ENCODE measurements around the gene SNX25.
"Not testable (repeated sequence)": the region's sequence is repeated elsewhere in the genome, so short reads cannot be mapped to it uniquely, and the experiment has no call there.

The SNX25 gene

GRCh38 chr4:185235119-185235842 lies 25.9 kb downstream of the SNX25 start:
- Histone ChIP-seq H3K9ac (ENCODE audit: low read length) (no peak overlapping the region), H3K9me3 (ENCODE audit: control insufficient read depth, insufficient read depth, low read depth, low read length) (peaks cover 11% of the 10 kb centered on the region), H3K27ac (ENCODE audit: low read depth, low read length) (no peak overlapping the region), H3K27me3 (ENCODE audit: control insufficient read depth, insufficient read depth, low read length) (no peaks in the 10 kb centered on the region), H3K4me3 (ENCODE audit: low read depth, low read length) (no peak overlapping the region), H3K36me3 (ENCODE audit: control insufficient read depth, insufficient read depth, low read length) (peaks cover 3% of the 10 kb centered on the region; the same call in 1 of the 2 replicates), H3K4me1 (ENCODE audit: control insufficient read depth, insufficient read depth, low read length) (peaks cover 4% of the 10 kb centered on the region; the same call in 1 of the 2 replicates)

- peaks cover 4% of the 10 kb centered on the region; the same call in 1 of the 2 replicates for H3K4me1 ChIP-seq (ENCODE audit: control insufficient read depth, insufficient read depth, low read length)
- no peak overlapping the region for H3K27ac ChIP-seq (ENCODE audit: low read depth, low read length)
- peaks cover 11% of the 10 kb centered on the region for H3K9me3 ChIP-seq (ENCODE audit: control insufficient read depth, insufficient read depth, low read depth, low read length)
- H3K36me3 ChIP-seq (ENCODE audit: control insufficient read depth, insufficient read depth, low read length), result peaks cover 3% of the 10 kb centered on the region; the same call in 1 of the 2 replicates
- H3K27me3 ChIP-seq (ENCODE audit: control insufficient read depth, insufficient read depth, low read length), result no peaks in the 10 kb centered on the region
- no peak overlapping the region for H3K4me3 ChIP-seq (ENCODE audit: low read depth, low read length)
- no peak overlapping the region for H3K9ac ChIP-seq (ENCODE audit: low read length)
These were observed 26.6 kb downstream of the SNX25 start for GRCh38 chr4:185235843-185236503.

- H3K9ac ChIP-seq (ENCODE audit: low read length), result no peak overlapping the region
- H3K27me3 ChIP-seq (ENCODE audit: control insufficient read depth, insufficient read depth, low read length), result no peaks in the 10 kb centered on the region
- H3K9me3 ChIP-seq (ENCODE audit: control insufficient read depth, insufficient read depth, low read depth, low read length), result peaks cover 11% of the 10 kb centered on the region
- H3K27ac ChIP-seq (ENCODE audit: low read depth, low read length), result no peak overlapping the region
- no peak overlapping the region for H3K4me3 ChIP-seq (ENCODE audit: low read depth, low read length)
- H3K4me1 ChIP-seq (ENCODE audit: control insufficient read depth, insufficient read depth, low read length), result peaks cover 4% of the 10 kb centered on the region; the same call in 1 of the 2 replicates
- H3K36me3 ChIP-seq (ENCODE audit: control insufficient read depth, insufficient read depth, low read length), result peaks cover 3% of the 10 kb centered on the region; the same call in 1 of the 2 replicates
These were observed 27.8 kb downstream of the SNX25 start for GRCh38 chr4:185237175-185237574.

GRCh38 chr4:185238215-185238681 lies 28.9 kb downstream of the SNX25 start:
- H3K4me3 ChIP-seq (ENCODE audit: low read depth, low read length), result no peak overlapping the region
- no peak overlapping the region for H3K27ac ChIP-seq (ENCODE audit: low read depth, low read length)
- peaks cover 11% of the 10 kb centered on the region for H3K9me3 ChIP-seq (ENCODE audit: control insufficient read depth, insufficient read depth, low read depth, low read length)
- peaks cover 4% of the 10 kb centered on the region; the same call in 1 of the 2 replicates for H3K4me1 ChIP-seq (ENCODE audit: control insufficient read depth, insufficient read depth, low read length)
- H3K36me3 ChIP-seq (ENCODE audit: control insufficient read depth, insufficient read depth, low read length), result peaks cover 3% of the 10 kb centered on the region; the same call in 1 of the 2 replicates
- H3K27me3 ChIP-seq (ENCODE audit: control insufficient read depth, insufficient read depth, low read length), result no peaks in the 10 kb centered on the region
- no peak overlapping the region for H3K9ac ChIP-seq (ENCODE audit: low read length)

GRCh38 chr4:185238750-185239149 lies 29.4 kb downstream of the SNX25 start:
- no peak overlapping the region for H3K27ac ChIP-seq (ENCODE audit: low read depth, low read length)
- peaks cover 4% of the 10 kb centered on the region; the same call in 1 of the 2 replicates for H3K4me1 ChIP-seq (ENCODE audit: control insufficient read depth, insufficient read depth, low read length)
- peaks cover 11% of the 10 kb centered on the region for H3K9me3 ChIP-seq (ENCODE audit: control insufficient read depth, insufficient read depth, low read depth, low read length)
- no peak overlapping the region for H3K4me3 ChIP-seq (ENCODE audit: low read depth, low read length)
- H3K36me3 ChIP-seq (ENCODE audit: control insufficient read depth, insufficient read depth, low read length), result peaks cover 3% of the 10 kb centered on the region; the same call in 1 of the 2 replicates
- H3K9ac ChIP-seq (ENCODE audit: low read length), result no peak overlapping the region
- no peaks in the 10 kb centered on the region for H3K27me3 ChIP-seq (ENCODE audit: control insufficient read depth, insufficient read depth, low read length)

GRCh38 chr4:185240486-185240885 lies 31.1 kb downstream of the SNX25 start:
- not testable (repeated sequence) for H3K9ac ChIP-seq (ENCODE audit: low read length); H3K4me1 ChIP-seq (ENCODE audit: control insufficient read depth, insufficient read depth, low read length); H3K4me3 ChIP-seq (ENCODE audit: low read depth, low read length); H3K36me3 ChIP-seq (ENCODE audit: control insufficient read depth, insufficient read depth, low read length); H3K27ac ChIP-seq (ENCODE audit: low read depth, low read length); H3K27me3 ChIP-seq (ENCODE audit: control insufficient read depth, insufficient read depth, low read length)
- peaks cover 11% of the 10 kb centered on the region for H3K9me3 ChIP-seq (ENCODE audit: control insufficient read depth, insufficient read depth, low read depth, low read length)

- Histone ChIP-seq H3K27ac (ENCODE audit: low read depth, low read length) (no peak overlapping the region), H3K4me3 (ENCODE audit: low read depth, low read length) (no peak overlapping the region), H3K4me1 (ENCODE audit: control insufficient read depth, insufficient read depth, low read length) (no peaks in the 10 kb centered on the region), H3K36me3 (ENCODE audit: control insufficient read depth, insufficient read depth, low read length) (peaks cover 3% of the 10 kb centered on the region; the same call in 1 of the 2 replicates), H3K9me3 (ENCODE audit: control insufficient read depth, insufficient read depth, low read depth, low read length) (peaks cover 11% of the 10 kb centered on the region), H3K27me3 (ENCODE audit: control insufficient read depth, insufficient read depth, low read length) (no peaks in the 10 kb centered on the region), H3K9ac (ENCODE audit: low read length) (no peak overlapping the region)
These were observed 33.5 kb downstream of the SNX25 start for GRCh38 chr4:185242749-185243533.

- no peaks in the 10 kb centered on the region for H3K4me1 ChIP-seq (ENCODE audit: control insufficient read depth, insufficient read depth, low read length)
- H3K36me3 ChIP-seq (ENCODE audit: control insufficient read depth, insufficient read depth, low read length), result peaks cover 3% of the 10 kb centered on the region; the same call in 1 of the 2 replicates
- no peak overlapping the region for H3K27ac ChIP-seq (ENCODE audit: low read depth, low read length)
- H3K4me3 ChIP-seq (ENCODE audit: low read depth, low read length), result no peak overlapping the region
- no peak overlapping the region for H3K9ac ChIP-seq (ENCODE audit: low read length)
- peaks cover 2% of the 10 kb centered on the region for H3K9me3 ChIP-seq (ENCODE audit: control insufficient read depth, insufficient read depth, low read depth, low read length)
- no peaks in the 10 kb centered on the region for H3K27me3 ChIP-seq (ENCODE audit: control insufficient read depth, insufficient read depth, low read length)
These were observed 34.5 kb downstream of the SNX25 start for GRCh38 chr4:185243879-185244278.

- Histone ChIP-seq H3K27me3 (ENCODE audit: control insufficient read depth, insufficient read depth, low read length) (no peaks in the 10 kb centered on the region), H3K9ac (ENCODE audit: low read length) (no peak overlapping the region), H3K4me3 (ENCODE audit: low read depth, low read length) (no peak overlapping the region), H3K36me3 (ENCODE audit: control insufficient read depth, insufficient read depth, low read length) (0 out of 2 replicates have a peak, but pooled peaks cover 3% of the 10 kb centered on the region), H3K27ac (ENCODE audit: low read depth, low read length) (no peak overlapping the region), H3K4me1 (ENCODE audit: control insufficient read depth, insufficient read depth, low read length) (no peaks in the 10 kb centered on the region), H3K9me3 (ENCODE audit: control insufficient read depth, insufficient read depth, low read depth, low read length) (no peaks in the 10 kb centered on the region; the same call in 1 of the 2 replicates)
These were observed 35.4 kb downstream of the SNX25 start for GRCh38 chr4:185244763-185245162.

- H3K4me1 ChIP-seq (ENCODE audit: control insufficient read depth, insufficient read depth, low read length), result no peaks in the 10 kb centered on the region
- 0 out of 2 replicates have a peak, but pooled peaks cover 3% of the 10 kb centered on the region for H3K36me3 ChIP-seq (ENCODE audit: control insufficient read depth, insufficient read depth, low read length)
- peak overlapping the region; percentile 57; the same call in 1 of the 2 replicates for H3K27ac ChIP-seq (ENCODE audit: low read depth, low read length)
These were observed 37.1 kb downstream of the SNX25 start for GRCh38 chr4:185246453-185246852.

More at GRCh38 chr4:185246453-185246852, 37.1 kb downstream of the SNX25 start:
- Histone ChIP-seq H3K4me3 (ENCODE audit: low read depth, low read length) (no peak overlapping the region), H3K9me3 (ENCODE audit: control insufficient read depth, insufficient read depth, low read depth, low read length) (no peaks in the 10 kb centered on the region; the same call in 1 of the 2 replicates), H3K27me3 (ENCODE audit: control insufficient read depth, insufficient read depth, low read length) (no peaks in the 10 kb centered on the region), H3K9ac (ENCODE audit: low read length) (no peak overlapping the region)
